CD4-positive, CD25-positive, alpha-beta regulatory T cell (primary cell): Measurements from ENCODE around the gene ZNF429. TPM values are rescaled to one million over a fixed set of nuclear protein-coding genes. Genes with fewer than 3 reads are reported as not detected.
A peak's percentile ranks its signal among the peaks of the same experiment; 100 is the strongest.
"Not testable (repeated sequence)": the region's sequence is repeated elsewhere in the genome, so short reads cannot be mapped to it uniquely, and the experiment has no call there.

Experiments
- ATAC-seq, 2 donors: fragments of 150-1000 bp; cut with Tn5 transposase; one replicate each; pipeline ENCODE4 v1.10.0; 2021; ENCODE audit warnings: low read depth in 2 of 2, moderate number of reproducible peaks in 2 of 2, moderate library complexity in 1 of 2
- DNase-seq, 3 donors: peaks; one replicate each; pipeline versions ENCODE4 v3.0.0 to v3.0.0-alpha.2; 2012 to 2022; ENCODE audit warnings: mixed read lengths in 1 of 3
- H3K27ac ChIP-seq: one replicate; pipeline ENCODE4 v1.7.0; 2013; ENCODE audit warnings: mild to moderate bottlenecking, low read length; ENCODE audit not compliant: insufficient read depth, poor library complexity, severe bottlenecking
- H3K27me3 ChIP-seq: one replicate; pipeline ENCODE4 v1.7.0; 2013; ENCODE audit warnings: low read length; ENCODE audit not compliant: control insufficient read depth, insufficient read depth
- H3K36me3 ChIP-seq: one replicate; pipeline ENCODE4 v1.7.0; 2013; ENCODE audit warnings: mild to moderate bottlenecking, low read length, moderate library complexity; ENCODE audit not compliant: control insufficient read depth, insufficient read depth
- H3K4me1 ChIP-seq: 2 replicates; pipeline ENCODE4 v1.7.0; 2013; ENCODE audit warnings: mild to moderate bottlenecking, low read length; ENCODE audit not compliant: insufficient read depth, control insufficient read depth, poor library complexity, severe bottlenecking
- H3K4me3 ChIP-seq: one replicate; pipeline ENCODE4 v1.7.0; 2013; ENCODE audit warnings: low read depth, mild to moderate bottlenecking, low read length, moderate library complexity
- H3K9me3 ChIP-seq, 2 experiments: 1 replicate in 1 of 2; 2 replicates in 1 of 2; pipeline ENCODE4 v1.7.0; 2013; ENCODE audit warnings: low read length in 2 of 2, mild to moderate bottlenecking in 1 of 2, moderate library complexity in 1 of 2; ENCODE audit not compliant: control insufficient read depth in 2 of 2
- H3K27ac Mint-ChIP-seq, 3 donors: one replicate each; pipeline ENCODE4 v1.8.0; 2020 to 2022; ENCODE audit warnings: mild to moderate bottlenecking in 3 of 3, mixed read lengths in 3 of 3, moderate library complexity in 2 of 3
- H3K27me3 Mint-ChIP-seq: one replicate; pipeline ENCODE4 v1.8.0; 2022; ENCODE audit warnings: mild to moderate bottlenecking, mixed read lengths
- H3K36me3 Mint-ChIP-seq: one replicate; pipeline ENCODE4 v1.8.0; 2020; ENCODE audit warnings: mixed read lengths
- H3K4me1 Mint-ChIP-seq, 4 donors: one replicate each; pipeline ENCODE4 v1.8.0; 2020 to 2022; ENCODE audit warnings: mixed read lengths in 4 of 4, mild to moderate bottlenecking in 1 of 4
- H3K4me3 Mint-ChIP-seq, 4 donors: one replicate each; pipeline ENCODE4 v1.8.0; 2020 to 2022; ENCODE audit warnings: mild to moderate bottlenecking in 4 of 4, mixed read lengths in 4 of 4, moderate library complexity in 3 of 4
- H3K9me3 Mint-ChIP-seq, 7 donors: one replicate each; pipeline ENCODE4 v1.8.0; 2020 to 2022; ENCODE audit warnings: mixed read lengths in 7 of 7, mild to moderate bottlenecking in 3 of 7, moderate library complexity in 2 of 7
- polyA plus RNA-seq, 4 donors: library from polyadenylated mRNA; unstranded; fragments of 300-500 nt; fragmentation: Illumina TruSeq; gene quantifications; one replicate each; pipeline ENCODE4 v1.2.3, GENCODE V29; 2021
- total RNA-seq: library from RNA; stranded (reverse); gene quantifications from one replicate; pipeline ENCODE4 v1.2.3, GENCODE V29; 2022

Gene ZNF429
- total and polyA plus RNA-seq, 5 donors from 2014 or later, result 14.4 to 29.6 (median 21.0) TPM

DNA sequence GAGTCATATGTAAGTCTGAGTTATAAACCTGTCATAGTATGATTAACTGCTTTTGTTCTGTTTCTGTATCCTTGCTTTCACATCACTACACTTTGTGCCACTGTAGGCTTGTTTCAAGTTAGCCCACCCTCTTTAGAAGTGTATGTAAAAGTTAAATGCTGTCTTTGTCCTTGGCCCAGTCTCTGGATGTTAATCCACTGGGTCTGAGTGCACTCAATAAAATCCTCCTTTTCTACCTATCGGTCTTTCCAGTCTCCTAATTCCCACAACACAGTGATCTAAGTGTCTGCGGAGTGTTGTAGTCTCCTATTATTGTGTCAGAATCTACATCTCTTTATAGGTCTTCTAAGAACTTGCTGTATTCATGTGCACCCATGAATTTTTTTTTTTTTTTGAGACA, 14.1 kb downstream of the ZNF429 start:
- Mint-ChIP-seq H3K36me3 (peaks cover 53% of the 10 kb centered on the region), H3K9me3 (peaks cover 0 to 61% (median 43%) of the 10 kb centered on the region in 7 donors), H3K4me3 (peak overlapping the region in 1 of 4 donors; percentile 38), H3K27ac (no peak overlapping the region), H3K4me1 (peaks cover 0 to 15% (median 9%) of the 10 kb centered on the region in 4 donors), H3K27me3 (no peaks in the 10 kb centered on the region)
- no peak overlapping the region for H3K4me3 ChIP-seq
- no peaks in the 10 kb centered on the region for H3K4me1 ChIP-seq
- H3K27me3 ChIP-seq, result no peaks in the 10 kb centered on the region
- peaks cover 50% of the 10 kb centered on the region for H3K36me3 ChIP-seq
- H3K27ac ChIP-seq, result no peak overlapping the region
- DNase-seq (peak in 1 of 3 donors; percentile 28), ATAC-seq (no peak)
- H3K9me3 ChIP-seq, result peaks cover 68 to 93% of the 10 kb centered on the region in 2 experiments

DNA sequence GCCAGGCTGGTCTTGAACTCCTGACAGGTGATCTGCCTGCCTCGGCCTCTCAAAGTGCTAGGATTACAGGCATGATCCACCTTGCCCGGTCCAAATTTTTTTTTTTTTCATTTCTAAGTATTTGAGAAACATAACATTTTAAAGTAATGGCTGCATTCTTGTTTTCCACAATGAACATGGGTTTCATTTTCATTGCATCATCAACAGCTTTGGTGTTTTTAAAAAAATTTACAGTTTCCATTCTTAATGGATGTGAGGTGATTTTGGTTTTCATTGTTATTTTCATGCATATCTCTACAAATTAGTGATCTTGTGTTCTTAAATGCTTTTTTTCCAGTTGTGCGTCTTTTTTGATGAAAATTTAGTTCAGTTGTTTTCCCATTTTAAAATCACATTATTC, 27.5 kb downstream of the ZNF429 start:
- ATAC-seq (no peak), DNase-seq (no peak)
- Mint-ChIP-seq H3K4me1 (no peaks in the 10 kb centered on the region), H3K36me3 (peaks cover 64% of the 10 kb centered on the region), H3K27ac (no peak overlapping the region), H3K9me3 (peaks cover 0 to 57% (median 26%) of the 10 kb centered on the region in 7 donors), H3K4me3 (no peak overlapping the region), H3K27me3 (no peaks in the 10 kb centered on the region)
- Histone ChIP-seq H3K4me1 (no peaks in the 10 kb centered on the region), H3K4me3 (no peak overlapping the region), H3K27me3 (no peaks in the 10 kb centered on the region), H3K27ac (no peak overlapping the region), H3K9me3 (peaks cover 40 to 77% of the 10 kb centered on the region in 2 experiments), H3K36me3 (peaks cover 34% of the 10 kb centered on the region)

DNA sequence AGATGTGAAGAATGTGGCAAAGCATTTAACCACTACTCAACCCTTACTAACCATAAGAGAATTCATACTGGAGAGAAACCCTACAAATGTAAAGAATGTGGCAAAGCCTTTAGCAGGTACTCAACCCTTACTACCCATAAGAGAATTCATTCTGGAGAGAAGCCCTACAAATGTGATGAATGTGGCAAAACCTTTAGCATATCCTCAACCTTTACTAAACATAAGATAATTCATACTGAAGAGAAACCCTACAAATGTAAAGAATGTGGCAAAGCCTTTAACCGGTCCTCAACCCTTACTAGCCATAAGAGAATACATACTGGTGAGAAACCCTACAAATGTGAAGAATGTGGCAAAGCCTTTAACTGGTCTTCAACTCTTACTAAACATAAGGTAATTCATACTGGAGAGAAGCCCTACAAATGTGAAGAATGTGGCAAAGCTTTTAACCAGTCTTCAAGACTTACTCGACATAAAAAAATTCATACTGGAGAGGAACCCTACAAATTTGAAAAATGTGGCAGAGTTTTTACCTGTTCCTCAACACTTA, 31.4 kb downstream of the ZNF429 start:
- not testable (repeated sequence) for H3K4me1 ChIP-seq, H3K4me3 ChIP-seq, H3K27ac ChIP-seq, ATAC-seq, H3K27ac Mint-ChIP-seq, H3K4me3 Mint-ChIP-seq, H3K27me3 ChIP-seq, DNase-seq, H3K27me3 Mint-ChIP-seq, H3K4me1 Mint-ChIP-seq
- Mint-ChIP-seq H3K9me3 (peaks cover 0 to 60% (median 28%) of the 10 kb centered on the region in 7 donors), H3K36me3 (peaks cover 56% of the 10 kb centered on the region)
- Histone ChIP-seq H3K36me3 (peaks cover 20% of the 10 kb centered on the region), H3K9me3 (peaks cover 51 to 68% of the 10 kb centered on the region in 2 experiments)

DNA sequence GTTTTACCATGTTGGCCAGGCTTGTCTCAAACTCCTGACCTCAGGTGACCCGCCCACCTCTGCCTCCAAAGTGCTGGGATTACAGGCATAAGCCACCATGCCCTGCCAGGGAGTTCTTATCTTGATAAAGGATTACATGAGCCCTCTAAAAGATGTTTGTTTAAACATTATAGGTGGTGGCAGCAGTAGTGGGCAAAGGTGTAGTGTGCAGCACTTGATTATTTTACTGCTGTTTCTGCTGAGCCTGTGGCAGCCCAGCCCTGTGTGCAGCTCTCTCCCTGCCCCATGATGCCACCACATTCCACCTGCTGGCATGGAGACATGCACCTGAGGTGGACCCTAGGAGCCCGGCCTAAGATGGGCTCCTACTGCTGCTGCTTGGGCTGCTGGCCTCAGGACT, 54.0 kb downstream of the ZNF429 start:
- Mint-ChIP-seq H3K4me1 (peaks cover 0 to 3% (median 2%) of the 10 kb centered on the region in 4 donors), H3K27me3 (no peaks in the 10 kb centered on the region), H3K36me3 (peaks cover 23% of the 10 kb centered on the region), H3K27ac (no peak overlapping the region), H3K9me3 (peaks cover 2 to 24% (median 16%) of the 10 kb centered on the region in 7 donors), H3K4me3 (no peak overlapping the region)
- Histone ChIP-seq H3K27ac (no peak overlapping the region), H3K36me3 (peaks cover 14% of the 10 kb centered on the region), H3K4me1 (no peaks in the 10 kb centered on the region), H3K9me3 (peaks cover 20 to 48% of the 10 kb centered on the region in 2 experiments), H3K4me3 (no peak overlapping the region), H3K27me3 (no peaks in the 10 kb centered on the region)
- DNase-seq (no peak), ATAC-seq (no peak)

DNA sequence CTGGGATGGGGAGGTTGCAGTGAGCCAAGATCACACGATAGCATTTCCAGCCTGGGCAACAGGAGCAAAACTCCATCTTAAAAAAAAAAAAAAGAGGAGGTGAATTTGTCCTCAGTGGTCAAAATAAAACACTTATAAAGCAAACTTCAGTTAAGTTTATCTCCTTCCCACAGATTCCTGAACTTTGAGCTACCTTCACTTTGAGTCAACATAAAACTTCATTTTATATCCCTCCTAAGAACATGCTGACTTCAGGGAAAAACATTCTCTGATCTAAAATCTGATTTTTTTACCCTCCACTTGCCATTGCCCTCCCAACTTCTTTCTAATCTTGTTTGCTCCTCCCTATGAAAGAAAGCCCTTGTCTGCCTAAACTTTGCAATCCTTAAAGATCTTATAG, 59.0 kb downstream of the ZNF429 start:
- H3K4me1 ChIP-seq, result no peaks in the 10 kb centered on the region
- Mint-ChIP-seq H3K9me3 (peaks cover 2 to 30% (median 11%) of the 10 kb centered on the region in 7 donors), H3K4me1 (peaks cover 6 to 31% (median 14%) of the 10 kb centered on the region in 4 donors), H3K36me3 (peaks cover 18% of the 10 kb centered on the region), H3K27me3 (no peaks in the 10 kb centered on the region), H3K27ac (no peak overlapping the region), H3K4me3 (peak overlapping the region in 1 of 4 donors; percentile 8)
- no peaks in the 10 kb centered on the region for H3K27me3 ChIP-seq
- no peak overlapping the region for H3K27ac ChIP-seq
- DNase-seq (no peak), ATAC-seq (no peak)
- no peak overlapping the region for H3K4me3 ChIP-seq
- peaks cover 10% of the 10 kb centered on the region for H3K36me3 ChIP-seq
- H3K9me3 ChIP-seq, result peaks cover 14 to 16% of the 10 kb centered on the region in 2 experiments

DNA sequence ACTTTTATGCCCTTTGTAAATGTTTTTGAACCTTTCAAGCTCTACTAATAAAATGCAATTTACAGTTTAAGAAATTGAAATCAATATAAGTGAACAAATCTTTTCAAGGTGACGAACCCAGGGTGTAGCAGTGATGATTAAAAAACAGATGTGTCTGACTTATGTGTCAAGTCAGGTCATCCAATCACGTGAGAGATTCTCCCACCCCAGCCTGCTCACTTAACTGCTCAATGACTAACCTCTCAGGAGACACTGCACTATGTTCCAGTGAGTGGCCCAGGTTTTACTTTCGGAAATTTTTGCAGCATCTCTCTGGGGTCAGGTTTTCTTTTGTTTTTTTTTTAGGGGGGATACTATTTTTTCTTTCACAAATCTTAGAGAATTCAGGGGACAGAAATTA, 60.7 kb downstream of the ZNF429 start:
- Mint-ChIP-seq H3K36me3 (peaks cover 14% of the 10 kb centered on the region), H3K4me1 (peaks cover 6 to 35% (median 14%) of the 10 kb centered on the region in 4 donors), H3K9me3 (peaks cover 2 to 33% (median 7%) of the 10 kb centered on the region in 7 donors), H3K27ac (peak overlapping the region in 1 of 3 donors; percentile 44), H3K4me3 (no peak overlapping the region), H3K27me3 (no peaks in the 10 kb centered on the region)
- no peaks in the 10 kb centered on the region for H3K4me1 ChIP-seq
- ATAC-seq (peak in 1 of 2 donors; percentile 11), DNase-seq (no peak)
- H3K9me3 ChIP-seq, result peaks cover 8 to 17% of the 10 kb centered on the region in 2 experiments
- no peak overlapping the region for H3K4me3 ChIP-seq
- no peak overlapping the region for H3K27ac ChIP-seq
- H3K36me3 ChIP-seq, result peaks cover 10% of the 10 kb centered on the region
- no peaks in the 10 kb centered on the region for H3K27me3 ChIP-seq

DNA sequence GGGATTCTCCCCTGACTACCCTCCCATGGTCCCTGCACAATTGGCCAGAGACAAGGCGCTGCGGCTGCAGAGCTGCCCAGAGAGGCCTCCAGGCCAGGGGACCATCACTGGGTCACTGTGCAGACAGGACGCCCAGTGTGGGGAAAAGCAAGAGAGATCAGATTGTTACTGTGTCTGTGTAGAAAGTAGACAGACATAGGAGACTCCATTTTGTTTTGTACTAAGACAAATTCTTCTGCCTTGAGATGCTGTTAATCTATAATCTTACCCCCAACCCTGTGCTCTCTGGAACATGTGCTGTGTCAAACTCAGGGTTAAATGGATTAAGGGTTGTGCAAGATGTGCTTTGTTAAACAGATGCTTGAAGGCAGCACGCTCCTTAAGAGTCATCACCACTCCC, 62.4 kb downstream of the ZNF429 start:
- peak overlapping the region in 1 of 3 donors; percentile 67 for H3K27ac Mint-ChIP-seq
- not testable (repeated sequence) for H3K27ac ChIP-seq, ATAC-seq, H3K27me3 Mint-ChIP-seq, H3K27me3 ChIP-seq, DNase-seq, H3K4me1 ChIP-seq, H3K4me3 ChIP-seq
- H3K36me3 Mint-ChIP-seq, result peaks cover 10% of the 10 kb centered on the region
- peak overlapping the region in 2 of 4 donors; percentile 42 to 98 for H3K4me3 Mint-ChIP-seq
- peaks cover 10% of the 10 kb centered on the region for H3K36me3 ChIP-seq
- peaks cover 6 to 21% of the 10 kb centered on the region in 2 experiments for H3K9me3 ChIP-seq
- H3K9me3 Mint-ChIP-seq, result peaks cover 3 to 33% (median 7%) of the 10 kb centered on the region in 7 donors
- H3K4me1 Mint-ChIP-seq, result peaks cover 6 to 35% (median 14%) of the 10 kb centered on the region in 4 donors
